ENCODE results near the gene ZFHX3. TPM values are rescaled to one million over a fixed set of nuclear protein-coding genes. Genes with fewer than 3 reads are reported as not detected.
A peak's percentile ranks its signal among the peaks of the same experiment; 100 is the strongest.

ZFHX3 gene
- total RNA-seq, 1 donor = 4.0 TPM

DNA sequence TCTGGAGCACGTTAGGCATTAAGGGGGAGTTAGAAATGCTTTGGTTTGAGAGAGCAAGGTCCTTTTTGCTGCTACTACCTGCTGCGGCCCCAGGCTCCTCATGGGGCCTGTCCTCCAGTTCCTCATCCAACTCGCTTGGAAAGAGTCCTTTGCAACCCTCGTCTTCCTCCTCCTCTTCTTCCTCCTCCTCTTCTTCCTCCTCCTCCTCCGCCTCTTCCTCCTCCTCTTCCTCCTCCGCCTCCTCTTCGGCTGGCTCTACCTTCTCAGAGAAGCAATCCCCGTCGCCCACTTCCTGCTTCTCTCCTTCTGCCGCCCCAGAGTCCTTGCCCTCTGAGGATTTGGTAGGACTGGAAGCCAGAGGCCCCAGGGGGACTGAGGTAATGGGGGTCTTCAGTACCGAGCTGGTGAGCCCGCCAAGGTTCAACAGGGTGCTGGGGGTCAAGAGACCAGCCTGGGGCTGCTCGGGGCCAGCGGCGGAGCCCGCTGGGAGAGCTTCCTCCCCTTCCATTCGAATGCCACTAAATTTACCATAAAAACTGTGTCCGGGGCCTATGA is 89.3 kb downstream of the ZFHX3 start:
- no peak for DNase-seq (ENCODE audit: low read depth in 2 of 3, low spot score in 2 of 3)

DNA sequence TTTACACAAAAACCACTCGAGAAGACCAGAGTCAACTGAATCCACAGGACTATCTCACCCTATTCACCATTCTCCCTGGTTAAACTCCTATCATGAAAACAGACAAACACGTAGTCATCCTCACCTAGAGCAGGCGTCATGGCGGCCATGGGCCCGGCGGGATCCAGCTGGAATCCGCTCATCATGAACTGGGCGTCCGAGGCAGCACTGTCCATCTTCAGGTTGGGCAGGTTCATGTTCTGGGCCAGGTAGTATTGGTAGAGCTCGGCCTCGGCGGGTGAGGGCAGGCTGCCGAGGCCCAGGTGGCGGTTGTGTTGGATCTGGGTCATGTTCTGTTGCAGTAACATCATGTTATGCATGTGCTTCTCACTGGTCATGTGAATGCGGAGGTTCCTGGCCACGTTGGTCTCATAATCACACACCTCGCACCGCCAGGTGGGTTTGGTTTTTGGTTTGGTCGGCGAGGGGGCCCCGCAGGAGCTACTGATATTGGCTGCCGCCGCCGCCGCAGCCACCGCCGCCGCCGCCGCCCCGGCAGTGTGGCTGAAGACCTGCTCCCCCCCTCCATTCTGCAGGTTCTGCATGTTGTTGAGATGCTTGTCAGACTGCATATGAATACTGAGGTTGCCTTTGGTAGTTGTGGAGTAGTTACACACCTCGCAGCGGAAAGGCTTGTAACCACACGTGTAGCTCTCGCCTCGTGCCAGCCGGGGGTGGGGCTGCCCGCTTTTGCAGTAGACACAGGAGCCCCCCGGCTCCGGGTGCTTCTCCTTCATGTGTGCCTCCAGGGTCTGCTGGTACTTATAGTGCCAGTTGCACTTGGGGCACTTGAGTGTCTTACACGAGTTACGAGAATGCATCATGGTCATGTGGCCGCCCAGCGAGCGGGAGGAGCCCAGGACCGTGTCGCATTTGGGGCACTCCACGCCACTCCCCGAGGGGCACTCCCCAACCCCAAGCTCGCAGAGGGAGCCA is 90.3 kb downstream of the ZFHX3 start:
- DNase-seq (ENCODE audit: low read depth in 2 of 3, low spot score in 2 of 3) = no peak

DNA sequence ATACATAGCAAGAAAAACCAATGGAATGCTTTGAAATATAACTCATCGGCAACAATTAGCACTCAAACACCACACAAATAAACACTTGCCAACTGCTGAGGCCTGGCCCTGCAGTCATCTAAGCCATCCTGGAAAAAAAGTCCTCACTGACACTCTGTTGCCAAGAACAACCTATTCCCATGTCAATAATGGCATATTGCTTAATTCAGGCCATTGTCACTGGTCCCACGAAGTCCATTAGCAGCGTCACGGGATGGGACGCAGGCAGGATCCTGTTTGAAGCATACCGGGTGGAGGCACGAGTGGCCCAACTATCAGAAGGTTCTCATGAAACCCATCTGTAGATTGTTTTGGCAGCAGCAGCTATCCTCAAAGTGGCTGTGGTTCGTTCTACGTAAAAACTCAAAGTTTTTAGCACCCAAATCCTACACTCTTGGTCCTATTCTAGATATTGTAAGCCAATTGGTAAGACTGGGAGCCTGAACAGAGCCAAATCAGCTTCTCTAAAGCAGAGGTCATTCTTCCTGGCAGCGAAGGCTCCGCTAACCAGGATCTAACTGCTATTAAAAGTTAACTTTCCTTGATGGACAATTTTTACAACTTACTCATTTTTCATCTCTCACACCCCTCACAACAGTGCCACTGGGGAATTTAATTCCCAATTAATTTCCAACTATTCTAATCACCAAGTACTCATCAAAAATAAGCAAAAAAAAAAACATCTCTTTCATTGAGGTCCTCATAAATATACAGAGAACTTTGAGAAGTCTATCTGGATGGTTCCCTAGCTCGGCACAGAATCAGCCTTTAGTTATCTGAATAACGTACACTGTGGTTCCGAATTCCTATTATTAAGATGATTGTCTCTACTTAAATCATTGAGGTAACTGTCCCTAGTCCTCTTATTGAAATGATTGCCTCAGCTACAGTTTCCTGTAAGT is 91.5 kb downstream of the ZFHX3 start:
- no peak for DNase-seq (ENCODE audit: low read depth in 2 of 3, low spot score in 2 of 3)

DNA sequence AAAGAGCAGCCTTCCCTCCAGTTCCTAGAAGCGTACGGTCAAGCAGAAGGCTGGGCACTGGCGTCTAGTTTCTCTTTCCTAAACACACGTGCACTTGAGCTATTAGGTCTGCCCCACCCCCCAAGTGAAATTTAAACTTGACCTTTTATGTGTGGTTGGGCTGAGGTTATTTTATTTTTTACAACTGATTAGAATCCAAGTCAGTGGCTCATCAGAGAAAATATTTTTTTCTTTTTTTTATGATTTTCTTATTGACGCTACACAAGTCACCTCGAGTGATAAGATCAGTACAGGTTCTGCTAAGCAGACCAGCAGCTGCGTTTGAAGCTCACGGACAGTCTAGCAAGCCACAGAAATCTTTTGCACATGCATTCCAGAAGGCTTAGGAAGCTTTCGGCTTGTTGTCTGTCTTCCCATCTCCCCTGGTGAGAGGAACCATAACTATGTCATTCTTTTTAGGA is 95.1 kb downstream of the ZFHX3 start:
- DNase-seq (ENCODE audit: low read depth in 2 of 3, low spot score in 2 of 3) = no peak

DNA sequence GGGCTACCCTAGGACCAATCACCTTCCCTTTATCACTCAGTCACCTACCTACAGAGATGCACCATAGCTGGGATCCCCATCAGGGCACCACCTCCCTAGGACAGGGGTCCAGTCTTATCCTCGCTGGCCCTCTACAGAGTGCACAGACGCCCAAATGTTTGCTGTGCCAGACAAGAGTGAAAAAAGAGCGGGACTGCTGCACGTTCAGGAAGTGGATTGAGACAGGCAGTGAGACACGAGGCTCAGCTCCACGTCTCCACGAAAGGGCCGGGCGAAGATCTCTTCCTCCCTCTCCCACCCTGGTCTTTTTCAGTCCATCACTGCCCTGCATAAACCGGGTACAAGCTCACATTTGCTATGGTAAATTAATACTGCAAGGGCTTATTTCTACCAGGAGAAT is 95.5 kb downstream of the ZFHX3 start:
- no peak for DNase-seq (ENCODE audit: low read depth in 2 of 3, low spot score in 2 of 3)

DNA sequence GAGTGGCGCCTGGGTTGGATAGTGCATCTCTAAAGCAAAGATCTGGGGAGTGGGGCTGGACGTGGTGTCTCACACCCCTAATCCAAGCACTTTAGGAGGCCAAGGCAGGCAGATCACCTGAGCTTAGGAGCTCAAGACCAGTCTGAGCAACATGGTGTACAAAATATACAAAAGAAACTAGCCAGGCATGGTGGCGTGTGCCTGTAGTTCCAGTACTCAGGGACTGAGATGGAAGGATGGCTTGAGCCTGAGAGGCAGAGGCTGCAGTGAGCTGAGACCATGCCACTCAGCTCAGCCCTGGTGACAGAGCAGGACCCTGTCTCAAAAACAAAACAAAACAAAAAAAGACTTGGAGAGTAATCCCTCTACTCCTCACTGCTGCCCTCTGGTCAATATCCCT is 96.0 kb downstream of the ZFHX3 start:
- no peak for DNase-seq (ENCODE audit: low read depth in 2 of 3, low spot score in 2 of 3)

DNA sequence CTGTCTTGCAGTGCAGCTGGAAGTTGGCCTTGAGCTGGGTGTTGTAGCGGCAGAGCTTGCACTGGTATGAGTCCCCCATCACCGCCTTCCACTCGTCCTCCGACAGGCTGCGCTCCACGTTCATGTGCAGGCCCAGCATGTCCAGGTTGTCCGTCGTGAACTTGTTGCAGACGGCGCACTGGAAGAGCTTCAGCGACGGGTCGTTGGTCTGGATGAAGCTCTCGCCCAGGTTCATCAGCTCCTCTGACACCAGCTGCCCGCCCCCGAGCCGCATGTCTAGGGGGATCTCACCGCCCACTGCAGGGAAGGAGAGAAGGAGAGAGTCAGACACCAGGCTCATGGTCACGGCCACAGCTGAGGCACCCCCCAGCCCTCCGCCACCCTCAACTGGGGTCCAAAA is 97.3 kb downstream of the ZFHX3 start:
- no peak for DNase-seq (ENCODE audit: low read depth in 2 of 3, low spot score in 2 of 3)

DNA sequence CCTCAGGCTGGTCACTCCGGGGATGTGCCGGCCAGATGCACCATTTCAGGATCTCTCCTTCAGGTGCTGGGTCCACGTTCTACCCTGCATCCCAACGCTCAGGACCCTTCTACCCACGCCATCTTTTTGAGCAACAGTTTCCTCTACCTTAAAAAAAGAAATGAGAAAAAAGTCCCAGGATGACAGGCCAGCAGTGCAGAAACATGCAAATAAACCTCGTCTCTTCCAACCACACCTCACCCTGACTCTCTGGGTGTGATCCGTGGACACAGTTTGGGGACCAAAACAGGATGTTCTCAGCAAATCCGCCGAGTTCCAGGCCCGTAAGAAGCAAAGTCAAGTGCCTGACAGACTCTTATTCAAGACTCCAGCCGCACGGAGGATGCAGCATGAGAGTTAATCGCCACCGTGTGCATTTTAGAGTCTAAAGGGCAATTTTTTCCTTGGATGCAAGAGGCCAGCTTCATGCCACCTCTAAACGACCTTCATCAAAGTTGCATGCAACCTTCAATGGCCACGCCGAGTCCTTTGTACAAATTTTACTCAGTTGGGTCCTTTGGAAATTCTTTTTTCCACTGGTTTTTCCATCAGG is 99.6 kb downstream of the ZFHX3 start:
- no peak for DNase-seq (ENCODE audit: low read depth in 2 of 3, low spot score in 2 of 3)

DNA sequence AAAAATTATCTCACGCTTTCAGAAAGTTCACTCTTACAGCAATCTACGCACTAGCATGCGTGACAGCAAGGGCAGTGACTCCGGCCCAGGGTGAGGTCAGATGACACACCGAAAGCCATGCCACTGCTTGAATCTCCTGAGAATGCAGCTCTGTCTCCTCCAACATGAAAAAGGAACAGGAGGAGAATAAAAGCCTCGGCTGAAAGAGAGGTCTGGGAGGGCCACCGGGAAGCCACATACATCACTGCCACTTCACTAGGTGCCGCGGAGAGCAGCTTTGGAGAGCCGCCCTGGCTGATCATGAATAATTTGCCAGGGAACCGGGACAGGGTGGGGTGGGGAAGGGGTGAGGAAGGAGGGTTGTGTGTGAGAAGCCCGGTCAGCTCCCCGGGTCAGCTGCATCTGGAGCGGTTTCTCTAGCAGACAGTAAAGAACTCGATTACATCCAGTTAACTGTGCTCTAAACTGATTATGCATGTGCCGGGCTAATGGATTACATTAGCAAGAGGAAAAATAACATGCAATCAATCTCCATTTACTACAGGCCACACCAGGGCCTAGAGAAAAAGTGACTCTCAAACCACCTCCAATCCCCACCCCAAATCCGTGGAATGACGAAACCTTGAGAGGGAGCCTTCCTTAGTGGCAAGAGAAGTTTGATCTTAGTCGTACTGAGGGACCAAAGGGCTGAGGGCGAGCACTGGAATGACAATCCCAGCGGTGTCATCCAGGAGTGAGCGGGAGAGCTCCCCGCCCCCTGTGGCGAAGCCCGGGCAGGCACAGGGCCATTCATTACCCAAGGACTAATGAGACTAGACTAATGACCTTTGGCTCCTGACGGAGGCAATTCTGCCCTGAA is 100.3 kb downstream of the ZFHX3 start:
- no peak for DNase-seq (ENCODE audit: low read depth in 2 of 3, low spot score in 2 of 3)

DNA sequence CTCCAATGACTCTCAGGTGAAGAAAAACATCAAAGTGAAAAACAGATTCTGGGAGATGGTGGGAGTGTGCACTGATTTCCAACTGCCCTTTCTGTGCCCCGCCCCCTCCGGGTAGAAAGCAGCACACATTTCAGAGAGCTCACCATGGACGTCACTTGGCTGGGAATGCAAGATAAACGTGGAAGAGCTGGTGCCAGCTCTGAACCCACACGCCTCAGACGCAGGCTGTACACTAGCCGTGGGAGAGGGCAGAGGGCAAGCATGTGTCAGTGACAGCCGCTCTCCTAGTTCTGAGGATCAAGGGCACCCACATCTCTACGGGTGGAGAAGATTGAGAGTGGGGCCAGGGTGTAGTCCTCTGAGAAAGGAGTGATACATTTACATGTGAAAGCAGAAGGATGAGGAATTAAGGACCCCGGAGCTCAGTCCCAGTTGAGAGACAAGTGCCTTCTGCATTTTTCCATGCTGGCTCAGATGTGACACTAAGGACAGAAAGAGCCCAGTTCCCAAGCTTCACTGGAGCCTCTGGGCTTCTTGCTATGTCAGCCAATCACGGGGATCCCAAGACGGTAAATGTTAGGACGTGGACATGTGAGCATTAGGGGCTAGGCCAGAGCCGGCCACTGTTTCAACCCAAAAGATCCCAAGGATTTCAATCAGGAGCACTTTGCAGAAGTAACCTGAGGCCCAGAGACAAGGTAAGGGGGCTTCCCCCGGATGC is 101.3 kb downstream of the ZFHX3 start:
- no peak for DNase-seq (ENCODE audit: low read depth in 2 of 3, low spot score in 2 of 3)

DNA sequence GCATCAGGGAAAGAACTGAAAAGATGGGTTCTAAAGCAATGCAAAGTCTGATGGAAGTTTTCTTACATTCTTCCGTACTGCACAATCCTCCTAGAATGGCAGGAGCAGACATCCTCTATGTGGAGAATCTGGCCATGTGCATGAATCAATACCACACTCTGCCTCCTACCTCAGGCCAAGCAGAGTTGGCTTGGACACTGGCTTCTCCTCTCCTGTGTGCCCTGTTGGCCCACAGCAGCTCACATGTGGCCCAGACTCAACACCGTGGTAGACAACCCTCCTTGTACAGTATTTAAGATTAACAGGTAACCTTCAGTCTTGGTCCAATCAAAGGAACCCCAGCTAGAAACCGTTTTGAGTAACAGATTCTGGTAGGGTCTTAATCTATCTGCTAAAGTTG is 101.9 kb downstream of the ZFHX3 start:
- DNase-seq (ENCODE audit: low read depth in 2 of 3, low spot score in 2 of 3) = no peak

DNA sequence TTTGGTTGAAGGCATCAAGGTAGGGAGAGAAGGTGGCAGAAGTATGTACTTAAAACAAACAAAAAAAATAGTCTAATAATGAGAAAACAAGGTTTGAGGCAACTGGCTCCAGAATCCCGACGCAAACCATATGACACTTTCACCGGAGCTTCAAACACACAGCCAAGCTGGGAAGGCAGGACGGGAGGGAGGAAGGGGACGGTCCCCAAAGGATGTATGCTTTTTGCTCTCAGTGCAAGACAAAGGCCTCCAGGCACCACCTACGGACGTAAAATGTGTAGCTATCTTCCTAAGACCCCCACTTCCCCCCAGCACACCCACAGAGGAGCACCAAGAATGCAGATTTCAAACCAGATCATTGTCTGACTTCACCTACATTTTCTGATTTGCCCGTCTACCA is 102.3 kb downstream of the ZFHX3 start:
- DNase-seq (ENCODE audit: low read depth in 2 of 3, low spot score in 2 of 3) = no peak

DNA sequence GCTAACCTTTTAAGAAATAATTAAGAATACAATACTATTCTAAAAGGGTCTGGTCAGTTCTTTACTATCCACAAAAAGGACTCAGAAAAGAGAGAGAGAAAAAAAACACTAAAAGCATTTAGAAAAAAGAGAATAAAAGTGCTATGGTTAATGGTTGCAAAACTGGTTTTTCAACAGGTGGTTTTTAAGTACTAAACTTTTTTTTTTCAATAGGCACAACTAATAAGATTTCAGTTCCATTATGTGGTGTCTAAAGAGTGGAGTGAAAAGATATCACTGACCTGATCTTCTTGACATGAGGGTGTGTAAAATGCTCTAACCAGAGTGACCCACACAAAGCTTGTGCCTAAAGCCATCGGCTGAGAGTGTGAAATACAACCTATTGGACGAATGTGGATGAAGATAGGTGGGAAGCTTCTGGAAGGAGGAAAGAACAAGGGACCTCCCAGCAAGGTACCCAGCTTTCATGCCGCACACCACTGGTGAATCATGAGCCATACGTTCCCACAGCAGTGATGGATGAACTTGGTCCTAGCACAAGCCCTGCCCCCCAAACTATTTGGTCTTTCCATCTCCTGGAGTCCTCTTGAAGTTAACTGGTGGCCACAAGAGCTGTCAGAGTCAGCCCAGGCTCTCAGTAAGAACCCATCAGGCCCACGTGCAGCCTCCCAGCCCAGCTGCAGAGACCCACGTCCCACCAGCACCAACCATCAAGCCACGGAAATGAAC is 103.0 kb downstream of the ZFHX3 start:
- no peak for DNase-seq (ENCODE audit: low read depth in 2 of 3, low spot score in 2 of 3)

DNA sequence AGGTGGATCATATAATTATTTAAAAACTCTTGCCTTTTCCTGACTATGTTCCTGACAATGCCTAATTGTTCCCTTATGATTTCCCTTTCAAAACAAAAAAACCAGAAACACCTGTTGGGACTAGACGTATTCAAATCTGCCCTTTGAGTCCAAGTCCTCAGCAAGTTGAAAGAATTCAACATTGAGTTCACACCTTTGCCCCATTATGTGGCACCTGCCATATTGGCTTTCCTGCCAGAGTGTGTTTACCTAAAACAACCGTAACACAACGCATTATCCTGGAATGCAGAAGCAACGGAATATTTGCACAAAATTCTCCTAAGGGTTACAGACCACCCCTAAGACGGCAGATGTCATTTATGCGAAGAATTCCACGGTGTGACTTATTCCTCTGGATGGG is 105.9 kb downstream of the ZFHX3 start:
- DNase-seq (ENCODE audit: low read depth in 2 of 3, low spot score in 2 of 3) = no peak

DNA sequence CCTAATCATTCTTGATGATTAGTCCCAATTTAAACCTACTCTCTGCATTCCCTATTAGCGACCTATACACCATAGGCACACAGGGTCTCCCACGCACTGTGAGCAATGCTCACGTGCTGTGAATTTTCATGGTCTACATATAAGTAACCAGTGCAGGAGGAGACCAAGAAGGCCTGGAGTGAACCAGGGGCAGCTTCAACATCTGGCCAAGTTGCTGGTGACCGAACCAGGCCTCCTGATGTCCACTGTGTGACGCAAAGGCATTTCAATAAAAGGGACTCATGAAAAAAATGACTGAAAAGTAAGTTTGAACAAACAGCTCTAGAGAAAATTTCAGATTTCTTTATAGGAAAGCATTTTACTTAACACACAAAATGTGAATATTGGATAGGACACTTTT is 107.0 kb downstream of the ZFHX3 start:
- DNase-seq (ENCODE audit: low read depth in 2 of 3, low spot score in 2 of 3) = no peak

DNA sequence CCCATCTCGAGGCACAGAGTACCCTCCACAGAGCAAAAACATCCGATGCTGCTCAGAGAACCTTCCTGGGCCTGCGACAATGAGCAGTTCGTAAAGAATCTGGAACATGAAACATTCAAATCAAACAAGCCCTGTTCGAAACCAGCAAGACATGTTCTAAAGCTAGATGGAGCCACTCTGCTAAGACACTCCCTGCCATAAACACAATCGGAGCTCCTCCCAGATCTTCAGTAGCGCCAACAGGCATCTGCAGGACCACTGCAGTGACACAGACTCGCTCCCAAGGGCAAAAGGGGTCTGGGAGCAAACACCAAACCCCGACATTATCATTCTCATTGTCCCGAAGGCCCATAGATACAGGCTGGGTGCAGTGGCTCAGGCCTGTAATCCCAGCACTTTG is 108.7 kb downstream of the ZFHX3 start:
- DNase-seq (ENCODE audit: low read depth in 2 of 3, low spot score in 2 of 3) = peak in 1 of 3 donors; percentile 18

DNA sequence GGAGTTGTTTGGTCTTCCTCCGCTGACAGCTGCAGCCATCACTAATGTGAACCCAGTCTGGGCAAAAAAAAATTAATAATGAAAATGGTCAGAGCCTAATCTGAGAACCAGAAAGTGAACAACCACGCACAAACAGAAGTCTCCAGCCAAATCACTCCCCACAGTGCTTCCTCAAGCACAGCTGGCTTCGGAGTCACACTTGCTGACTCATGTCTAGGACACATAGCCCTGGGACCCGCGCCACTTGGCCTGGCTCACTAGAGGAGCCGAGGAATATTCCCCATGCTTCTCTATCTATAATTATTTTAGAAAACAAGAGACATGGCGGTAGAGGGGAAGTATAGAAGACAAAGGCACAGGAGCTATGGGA is 109.1 kb downstream of the ZFHX3 start:
- DNase-seq (ENCODE audit: low read depth in 2 of 3, low spot score in 2 of 3) = peak in 2 of 3 donors; percentile 70 to 81

Measured in hematopoietic multipotent progenitor cell (in vitro differentiated cells).